NCI-H1436 (cell line): ENCODE data around the gene TUG1.

Experiments
- DNase-seq: peaks from one replicate; lab custom pipeline; 2025; lab: John Stamatoyannopoulos, UW

Gene TUG1

DNA sequence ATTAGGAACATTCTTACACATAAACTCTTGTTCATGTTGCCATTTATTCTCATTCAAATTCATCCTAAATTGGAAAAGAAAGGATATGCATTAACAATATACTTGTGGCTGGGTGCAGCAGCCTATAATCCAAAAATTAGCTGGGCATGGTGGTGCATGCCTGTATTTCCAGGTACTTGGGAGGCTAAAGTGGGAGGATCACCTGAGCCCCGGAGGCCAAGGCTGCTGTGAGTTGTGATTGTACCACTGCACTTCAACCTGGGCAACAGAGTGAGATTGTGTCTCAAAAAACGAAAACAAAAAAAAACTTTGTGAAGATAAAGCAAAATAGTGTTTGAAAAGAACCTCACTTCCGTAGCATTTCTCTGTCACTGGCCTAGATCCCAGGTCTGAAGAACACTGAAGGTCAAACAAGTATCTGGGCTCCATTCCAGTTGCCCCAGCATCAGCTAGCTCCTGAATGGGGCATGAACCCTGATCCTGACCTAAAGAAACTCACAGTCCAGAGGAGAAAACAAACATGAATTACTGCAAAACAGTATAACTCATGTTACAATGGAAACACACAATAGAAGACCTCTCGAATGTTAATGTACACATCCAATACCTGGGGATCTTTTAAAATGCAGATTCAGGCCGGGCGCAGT is 32.2 kb downstream of the TUG1 start:
- DNase-seq, result no peak

DNA sequence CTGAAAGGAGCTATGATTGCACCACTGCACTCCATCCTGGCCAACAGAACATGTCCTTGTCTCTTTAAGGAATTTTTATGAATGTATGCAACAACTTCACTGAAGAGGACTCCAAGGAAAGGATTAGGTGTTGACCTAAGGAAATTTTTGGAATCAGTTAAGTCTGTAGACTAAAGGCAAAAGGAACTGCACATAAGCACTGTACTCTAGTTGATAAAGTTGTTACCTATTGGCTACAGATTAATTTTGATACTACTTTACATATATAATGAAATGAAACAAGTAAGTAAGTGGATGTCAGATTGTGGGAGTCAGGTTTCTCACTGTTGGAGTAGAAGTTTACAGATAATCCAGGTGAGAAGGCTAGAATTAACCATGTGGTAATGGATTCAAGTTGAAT is 36.5 kb downstream of the TUG1 start:
- DNase-seq, result no peak

- DNase-seq, result no peak
Measured at GRCh38 chr22:31019191-31019930, 50.3 kb downstream of the TUG1 start.

- DNase-seq, result no peak
Measured at GRCh38 chr22:31020334-31020733, 51.3 kb downstream of the TUG1 start.

GRCh38 chr22:31022516-31022915 is 53.5 kb downstream of the TUG1 start:
- no peak for DNase-seq
